IMR-90 (cell line): ENCODE measurements around the gene EFEMP2. TPM values are rescaled to one million over a fixed set of nuclear protein-coding genes. Genes with fewer than 3 reads are reported as not detected.

Source experiments
- ELK1 ChIP-seq: fragments of 150-350 bp; IDR thresholded peaks from 2 replicates; pipeline ENCODE4 v1.6.1; 2016; ENCODE audit warnings: low read depth, mild to moderate bottlenecking, low read length, moderate library complexity, borderline replicate concordance
- polyA plus RNA-seq, 3 experiments: library from polyadenylated mRNA; depleted of rRNA; stranded (reverse); fragments of >200 nt; gene quantifications; 2 replicates each; pipeline ENCODE4 v1.2.3, GENCODE V29; 2012; ENCODE audit warnings: low replicate concordance in 1 of 3
- total RNA-seq: library from RNA; depleted of rRNA; stranded (reverse); fragments of >200 nt; gene quantifications from 2 replicates; pipeline ENCODE4 v1.2.3, GENCODE V29; 2012

Gene EFEMP2
- total and polyA plus RNA-seq, 2 of the 4 experiments (the other 2 are of a cell fraction): 62.7 to 431 TPM

- no peak for TF ChIP-seq ELK1
Measured at GRCh38 chr11:65871811-65872548, 620 bp downstream of the EFEMP2 start (continued).
